Measurements from ENCODE around the gene SNTG2.

SNTG2 gene

GRCh38 chr2:1004398-1004797 is 53.7 kb downstream of the SNTG2 start:
- no peak for DNase-seq

- no peak for DNase-seq
Observed at GRCh38 chr2:1010415-1010930, 59.8 kb downstream of the SNTG2 start.

- no peak for DNase-seq
Observed at GRCh38 chr2:1011006-1011405, 60.4 kb downstream of the SNTG2 start.

- DNase-seq: no peak
Observed at GRCh38 chr2:1011985-1012384, 61.3 kb downstream of the SNTG2 start.

- no peak for DNase-seq
Observed at GRCh38 chr2:1014802-1015201, 64.2 kb downstream of the SNTG2 start.

- no peak for DNase-seq
Observed at GRCh38 chr2:1016500-1016899, 65.9 kb downstream of the SNTG2 start.

- DNase-seq: no peak
Observed at GRCh38 chr2:1017827-1018226, 67.2 kb downstream of the SNTG2 start.

- DNase-seq: no peak
Observed at GRCh38 chr2:1020206-1020605, 69.6 kb downstream of the SNTG2 start.

- no peak for DNase-seq
Observed at GRCh38 chr2:1022178-1022577, 71.5 kb downstream of the SNTG2 start.

GRCh38 chr2:1024981-1025380 is 74.3 kb downstream of the SNTG2 start:
- no peak for DNase-seq

- DNase-seq: no peak
Observed at GRCh38 chr2:1026141-1026540, 75.5 kb downstream of the SNTG2 start.

- DNase-seq: no peak
Observed at GRCh38 chr2:1028831-1029230, 78.2 kb downstream of the SNTG2 start.

GRCh38 chr2:1032030-1032429 is 81.4 kb downstream of the SNTG2 start:
- DNase-seq: no peak

GRCh38 chr2:1033069-1033468 is 82.4 kb downstream of the SNTG2 start:
- no peak for DNase-seq

GRCh38 chr2:1037066-1037465 is 86.4 kb downstream of the SNTG2 start:
- no peak for DNase-seq

GRCh38 chr2:1039549-1039948 is 88.9 kb downstream of the SNTG2 start:
- no peak for DNase-seq

- no peak for DNase-seq
Observed at GRCh38 chr2:1041012-1041805, 90.6 kb downstream of the SNTG2 start.

GRCh38 chr2:1045109-1045508 is 94.5 kb downstream of the SNTG2 start:
- no peak for DNase-seq

GRCh38 chr2:1046067-1046466 is 95.4 kb downstream of the SNTG2 start:
- DNase-seq: no peak

- DNase-seq: no peak
Observed at GRCh38 chr2:1047485-1047884, 96.8 kb downstream of the SNTG2 start.

GRCh38 chr2:1049691-1050090 is 99.0 kb downstream of the SNTG2 start:
- no peak for DNase-seq

GRCh38 chr2:1051075-1051474 is 100.4 kb downstream of the SNTG2 start:
- DNase-seq: no peak

GRCh38 chr2:1052771-1053191 is 102.1 kb downstream of the SNTG2 start:
- no peak for DNase-seq

GRCh38 chr2:1053786-1054185 is 103.1 kb downstream of the SNTG2 start:
- no peak for DNase-seq

- no peak for DNase-seq
Observed at GRCh38 chr2:1054399-1054798, 103.8 kb downstream of the SNTG2 start.
